Stimulated activated naive CD4-positive, alpha-beta T cell (primary cell): ENCODE measurements around the gene B3GALNT2.
"Not testable (repeated sequence)": the region's sequence is repeated elsewhere in the genome, so short reads cannot be mapped to it uniquely, and the experiment has no call there.

ENCODE experiments used
- DNase-seq, 6 experiments: peaks; one replicate each; lab custom pipeline; 2025; lab: John Stamatoyannopoulos, UW

B3GALNT2 gene

DNA sequence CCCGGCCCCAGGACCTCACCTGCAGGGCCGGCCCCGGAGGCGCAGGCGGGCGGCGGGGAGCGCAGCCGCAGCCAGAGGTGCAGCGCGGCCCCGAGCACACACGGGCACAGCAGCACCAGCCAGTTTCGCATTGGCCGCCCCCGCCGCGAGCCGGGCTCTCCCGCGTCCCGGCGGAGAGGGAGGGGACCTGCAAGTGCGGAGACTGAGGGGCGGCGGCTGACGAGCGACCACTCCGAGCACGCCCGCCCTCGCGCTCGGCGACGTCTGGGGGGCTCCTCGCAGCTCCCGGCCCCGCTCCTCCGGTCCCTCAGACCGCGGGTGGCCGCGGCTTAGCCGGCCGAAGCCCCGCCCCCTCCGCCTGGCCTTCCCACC lies at the start of gene B3GALNT2:
TSS of gene B3GALNT2 (minus strand) at position 331 of the 372 bp plus-strand sequence. CDS start at position 131, 200 bp downstream.
- DNase-seq = no peak

DNA sequence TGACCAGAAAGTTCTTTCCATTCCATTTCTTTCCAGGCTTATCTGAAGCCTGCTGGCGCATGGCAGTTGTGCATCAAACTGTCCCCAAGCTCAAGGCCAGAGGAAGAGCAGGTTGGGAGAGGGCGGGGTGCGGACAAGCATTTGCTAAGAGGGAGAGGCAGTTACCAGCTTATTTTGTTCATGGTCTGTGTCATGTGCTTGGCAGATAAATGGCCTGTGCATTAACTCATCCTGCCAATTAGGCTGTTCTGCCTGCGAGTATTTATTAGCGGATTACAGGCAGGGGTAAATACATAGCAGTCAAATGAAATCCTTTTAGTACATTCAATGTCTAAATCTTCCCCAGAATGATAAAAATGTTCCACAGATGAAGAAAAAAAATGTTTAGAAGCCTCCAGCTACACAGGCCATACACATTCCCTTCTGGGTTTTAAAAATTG lies 48.9 kb upstream of the B3GALNT2 start:
- no peak for DNase-seq

DNA sequence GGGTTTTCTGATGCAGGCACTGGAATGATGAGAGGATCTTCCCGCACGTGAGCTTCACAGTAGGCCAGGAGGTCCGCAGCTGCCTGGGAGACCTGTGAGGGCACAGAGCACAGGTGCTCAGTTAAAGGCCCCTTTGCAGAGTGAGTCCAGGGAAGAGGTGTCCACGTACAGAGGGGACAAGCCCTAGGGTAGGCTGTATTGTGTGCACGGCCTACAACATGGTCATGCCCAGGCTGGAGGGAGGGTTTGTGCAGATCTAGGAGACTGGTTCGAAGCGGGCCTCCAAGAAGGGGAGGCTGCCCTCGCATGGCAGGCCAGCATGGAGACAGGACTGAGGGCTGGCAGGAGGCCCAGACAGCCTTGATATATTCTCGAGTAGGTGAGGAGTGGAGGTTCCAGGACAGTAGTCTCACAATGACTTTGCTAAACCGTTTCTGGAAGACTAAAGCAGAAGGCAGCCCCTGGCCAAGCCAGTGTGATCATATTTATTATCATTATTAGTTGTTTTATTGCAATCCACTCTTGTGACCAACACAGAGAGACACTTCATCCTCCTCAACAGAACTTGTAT lies 48.0 kb upstream of the B3GALNT2 start:
- DNase-seq = no peak

DNA sequence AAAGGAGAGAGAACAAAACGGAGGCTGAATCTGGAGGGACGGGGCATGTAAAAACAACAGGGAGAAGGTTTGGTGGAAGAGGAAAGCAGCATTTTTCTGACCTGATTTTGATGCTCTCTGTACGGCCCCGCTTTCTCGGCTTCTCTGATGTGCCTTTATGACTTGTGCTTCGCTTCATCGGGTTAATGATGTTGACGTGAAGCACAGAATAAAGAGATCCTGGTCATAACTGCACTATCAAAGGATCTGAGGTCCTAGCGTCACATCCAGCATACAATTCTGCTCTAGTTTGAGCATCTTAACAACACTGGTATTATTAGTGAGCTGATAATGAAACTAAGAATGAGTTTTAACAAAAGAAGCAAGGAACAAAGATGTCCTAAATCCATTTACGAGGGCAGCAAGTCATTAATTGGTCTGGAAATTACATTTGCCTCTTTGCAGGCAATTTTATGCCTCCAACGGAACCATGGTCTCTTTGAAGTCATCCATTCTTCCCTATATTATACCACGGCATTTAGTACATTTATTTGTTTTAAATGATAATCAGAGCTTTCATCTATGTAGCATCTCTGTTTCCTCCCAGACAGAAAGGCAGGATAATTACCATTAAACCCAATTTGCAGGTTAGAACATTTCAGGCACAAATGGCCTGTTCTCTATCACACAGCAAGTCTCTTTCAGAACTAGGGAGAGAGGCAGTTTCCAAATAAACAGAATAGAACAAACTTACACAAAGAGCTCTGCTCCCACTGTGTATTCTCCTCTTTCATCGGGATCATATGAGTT lies 45.3 kb upstream of the B3GALNT2 start:
- no peak for DNase-seq

DNA sequence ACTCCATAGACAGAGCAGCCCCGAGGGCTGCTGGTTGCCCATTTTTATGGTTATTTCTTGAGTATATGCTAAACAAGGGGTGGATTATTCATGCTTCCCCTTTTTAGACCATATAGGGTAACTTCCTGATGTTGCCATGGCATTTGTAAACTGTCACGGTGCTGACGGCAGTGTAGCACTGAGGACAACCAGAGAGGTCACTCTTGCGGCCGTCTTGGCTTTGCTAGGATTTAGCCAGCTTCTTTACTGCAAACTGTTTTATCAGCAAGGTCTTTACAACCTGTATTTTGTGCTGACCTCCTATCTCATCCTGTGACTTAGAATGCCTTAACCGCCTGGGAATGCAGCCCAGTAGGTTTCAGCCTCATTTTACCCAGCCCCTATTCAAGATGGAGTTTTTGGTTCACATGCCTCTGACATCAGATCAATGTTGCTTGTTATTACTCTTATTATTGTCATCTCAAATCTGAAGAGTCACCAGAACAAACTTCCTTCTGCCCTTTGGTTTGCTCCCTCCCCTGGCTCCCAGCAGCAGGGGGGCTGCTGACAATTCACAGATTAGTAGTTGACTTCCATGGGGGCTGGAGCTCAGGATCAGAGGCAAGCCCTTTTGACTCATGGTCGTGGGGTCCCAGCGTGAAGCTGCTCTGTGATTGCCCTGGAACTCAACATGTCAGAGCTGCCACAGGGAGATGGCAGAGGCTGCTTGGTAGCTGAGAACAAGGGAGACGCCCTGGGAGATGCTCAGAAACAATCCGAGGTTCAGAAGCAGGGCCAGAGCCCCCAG lies 42.3 kb upstream of the B3GALNT2 start:
- DNase-seq = not testable (repeated sequence)

GRCh38 chr1:235545292-235545930 lies 41.2 kb upstream of the B3GALNT2 start:
- DNase-seq = no peak

GRCh38 chr1:235542845-235543244 lies 38.6 kb upstream of the B3GALNT2 start:
- DNase-seq = not testable (repeated sequence)

DNA sequence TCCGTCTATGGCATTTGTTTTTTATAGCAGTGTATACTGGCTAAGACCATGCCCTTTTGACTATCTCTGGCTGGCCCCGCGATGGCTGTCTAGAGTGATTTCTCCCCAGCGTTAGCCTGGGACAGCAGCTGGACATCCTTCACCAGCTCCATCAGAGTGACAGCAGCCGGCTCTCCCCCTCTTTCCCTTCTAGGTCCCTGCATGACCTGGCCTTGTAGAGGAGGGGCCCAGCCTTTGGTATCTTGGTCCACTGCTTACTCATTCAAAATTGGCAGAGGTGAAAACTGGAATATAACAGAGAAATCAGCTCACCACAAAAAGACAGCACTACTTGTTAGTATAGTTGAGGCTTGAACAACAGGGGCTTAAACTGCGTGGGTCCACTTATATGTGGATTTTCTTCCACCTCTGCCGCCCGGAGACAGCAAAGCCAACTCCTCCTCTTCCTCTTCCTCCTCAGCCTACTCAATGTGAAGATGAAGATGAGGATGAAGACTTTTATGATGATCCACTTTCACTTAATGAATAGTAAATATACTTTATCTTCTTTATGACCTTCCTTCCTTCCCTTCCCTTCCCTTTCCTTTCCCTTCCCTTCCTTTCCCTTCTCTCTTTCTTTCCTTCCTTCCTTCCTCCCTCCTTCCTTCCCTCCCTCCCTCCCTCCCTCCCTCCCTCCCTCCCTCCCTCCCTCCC lies 29.4 kb upstream of the B3GALNT2 start:
- no peak for DNase-seq

DNA sequence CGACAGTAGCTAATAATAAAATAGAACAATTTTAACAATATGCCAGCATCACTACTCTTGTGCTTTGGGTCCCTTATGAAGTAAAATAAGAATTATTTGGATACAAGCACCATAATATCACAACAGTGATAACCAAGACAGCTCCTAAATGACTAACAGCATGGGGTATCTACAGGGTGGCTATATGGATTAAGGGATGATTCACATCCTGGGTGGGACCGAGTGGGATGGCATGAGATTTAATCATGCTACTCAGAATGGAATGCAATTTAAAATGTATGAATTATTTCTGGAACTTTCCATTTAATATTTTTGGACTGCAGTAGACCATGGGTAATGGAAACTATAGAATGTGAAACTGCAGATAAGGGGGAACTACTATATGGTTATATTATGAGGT lies 28.1 kb upstream of the B3GALNT2 start:
- DNase-seq = no peak

GRCh38 chr1:235527196-235527814 lies 23.1 kb upstream of the B3GALNT2 start:
- DNase-seq = no peak

- no peak for DNase-seq
Measured at GRCh38 chr1:235525314-235525713, 21.1 kb upstream of the B3GALNT2 start.

- no peak for DNase-seq
Measured at GRCh38 chr1:235516862-235517446, 12.7 kb upstream of the B3GALNT2 start.

DNA sequence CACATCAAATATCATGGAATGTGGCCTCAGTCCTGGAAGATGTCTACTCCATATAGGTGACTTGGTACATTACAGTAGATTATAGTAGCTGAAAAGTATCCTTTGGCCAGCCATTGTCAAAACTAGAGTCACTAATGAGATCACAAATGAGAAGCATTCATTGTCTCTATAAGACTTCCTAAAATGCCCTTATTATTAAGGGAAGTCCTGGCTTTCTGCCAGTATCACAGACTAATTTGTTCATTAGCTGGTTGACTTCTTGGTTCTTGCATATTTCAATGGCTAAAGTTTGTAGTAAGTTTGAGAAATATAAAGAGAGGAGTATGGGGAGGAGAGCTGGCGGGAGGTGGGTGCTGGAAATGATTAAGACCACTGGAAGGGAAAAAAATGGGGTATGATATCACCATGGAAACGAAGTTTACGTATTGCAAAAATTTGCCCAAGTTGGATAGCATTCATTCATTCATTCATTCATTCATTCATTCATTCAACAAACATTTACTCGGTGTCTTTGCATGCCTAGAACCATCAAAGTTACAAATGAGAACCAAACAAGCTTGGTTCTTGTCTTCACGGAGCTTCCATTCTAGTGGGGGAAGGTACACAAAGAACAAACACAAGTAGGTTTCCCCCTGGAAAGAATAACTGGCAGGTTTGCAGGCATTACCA lies 11.7 kb upstream of the B3GALNT2 start:
- no peak for DNase-seq

- peak in 4 of 6 experiments; percentile 3 to 69 (median 52) for DNase-seq
Measured at GRCh38 chr1:235513495-235514366, 9.5 kb upstream of the B3GALNT2 start.

GRCh38 chr1:235511470-235512240 lies 7.4 kb upstream of the B3GALNT2 start:
- no peak for DNase-seq

DNA sequence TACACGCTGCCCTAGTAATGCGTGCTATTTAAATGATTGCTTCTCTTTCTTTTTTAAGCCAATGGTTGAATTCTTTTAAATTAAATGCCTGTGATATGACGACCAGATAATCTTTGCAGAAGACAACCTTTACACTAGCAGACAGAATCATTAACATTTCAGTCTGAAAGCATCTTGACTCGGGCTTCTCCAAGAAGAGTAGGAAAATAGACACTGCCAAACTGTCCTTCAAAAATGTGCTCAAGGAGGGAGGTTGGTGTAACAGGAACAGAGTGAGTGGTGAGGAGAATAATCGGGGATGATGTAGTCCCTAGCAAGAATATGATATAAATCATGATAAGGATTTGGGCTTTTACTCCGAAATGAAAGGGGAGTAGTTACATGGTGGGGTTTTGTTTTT lies 6.6 kb upstream of the B3GALNT2 start:
- DNase-seq = no peak

- DNase-seq = no peak
Measured at GRCh38 chr1:235507623-235508022, 3.4 kb upstream of the B3GALNT2 start.

- DNase-seq = peak; percentile 96 to 97 (median 97)
Measured at GRCh38 chr1:235504494-235505222, 406 bp upstream of the B3GALNT2 start.
